Bone marrow (tissue), 2 donors: ENCODE data around the gene DAB2.
"Not testable (repeated sequence)": the region's sequence is repeated elsewhere in the genome, so short reads cannot be mapped to it uniquely, and the experiment has no call there.

Source experiments
- DNase-seq, 2 donors: peaks; one replicate each; lab custom pipeline; 2025; lab: John Stamatoyannopoulos, UW

The DAB2 gene

DNA sequence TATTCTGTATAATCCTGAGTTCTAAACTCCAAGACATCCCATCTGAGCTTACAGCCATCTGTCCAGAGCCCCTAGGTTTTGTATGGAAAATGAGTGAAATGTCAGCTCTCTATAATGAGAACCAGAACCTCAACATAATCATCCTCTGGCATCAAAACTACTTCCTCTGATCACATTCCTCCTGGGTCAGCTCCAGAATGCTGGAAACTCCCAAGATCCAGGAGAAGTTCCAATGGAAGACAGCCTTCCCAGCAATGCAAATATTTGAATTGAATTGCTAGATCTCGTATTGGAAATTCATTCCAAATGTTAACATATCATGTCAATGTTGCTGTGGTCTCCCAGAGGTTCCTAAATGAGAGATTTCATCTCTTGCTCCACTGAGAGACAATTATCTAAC is 84.3 kb downstream of the DAB2 start:
- no peak for DNase-seq

DNA sequence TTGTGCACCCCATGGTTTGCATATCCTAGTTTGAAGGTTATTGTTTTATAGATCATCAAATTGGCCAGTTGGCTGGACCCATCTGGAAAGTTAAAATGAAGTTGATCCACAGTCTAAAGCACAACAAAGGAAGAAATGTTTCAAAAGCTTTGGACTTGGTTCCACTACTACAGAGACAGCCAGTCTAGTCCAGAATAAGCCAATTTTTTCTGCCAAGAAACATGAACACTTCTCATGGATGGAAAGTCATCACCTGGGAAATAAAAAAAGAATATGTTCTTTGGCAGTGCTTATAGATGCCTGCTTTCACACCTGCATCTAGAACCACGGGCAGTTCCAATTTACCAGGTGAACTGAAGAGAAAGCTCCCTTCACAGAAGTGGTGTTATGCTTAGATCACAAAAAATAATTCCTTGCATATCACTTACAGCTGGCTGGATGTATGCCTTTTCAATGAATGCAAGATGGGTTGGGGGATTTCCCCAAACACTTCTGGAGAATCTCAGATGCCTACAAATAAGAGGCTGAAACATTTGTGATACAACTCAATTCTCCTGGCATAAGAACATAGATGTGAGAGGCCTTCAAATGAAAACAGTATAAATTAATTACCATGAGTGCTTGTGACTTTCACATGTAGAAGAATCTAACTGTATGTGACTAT is 87.4 kb downstream of the DAB2 start:
- DNase-seq: no peak

DNA sequence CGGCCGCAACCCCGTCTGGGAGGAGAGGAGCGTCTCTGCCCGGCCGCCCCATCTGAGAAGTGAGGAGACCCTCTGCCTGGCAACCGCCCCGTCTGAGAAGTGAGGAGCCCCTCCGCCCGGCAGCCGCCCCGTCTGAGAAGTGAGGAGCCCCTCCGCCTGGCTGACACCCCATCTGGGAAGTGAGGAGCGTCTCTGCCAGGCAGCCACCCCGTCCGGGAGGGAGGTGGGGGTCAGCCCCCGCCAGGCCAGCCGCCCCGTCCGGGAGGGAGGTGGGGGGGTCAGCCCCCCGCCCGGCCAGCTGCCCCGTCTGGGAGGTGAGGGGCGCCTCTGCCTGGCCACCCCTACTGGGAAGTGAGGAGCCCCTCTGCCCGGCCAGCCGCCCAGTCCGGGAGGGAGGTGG is 90.5 kb downstream of the DAB2 start:
- not testable (repeated sequence) for DNase-seq

DNA sequence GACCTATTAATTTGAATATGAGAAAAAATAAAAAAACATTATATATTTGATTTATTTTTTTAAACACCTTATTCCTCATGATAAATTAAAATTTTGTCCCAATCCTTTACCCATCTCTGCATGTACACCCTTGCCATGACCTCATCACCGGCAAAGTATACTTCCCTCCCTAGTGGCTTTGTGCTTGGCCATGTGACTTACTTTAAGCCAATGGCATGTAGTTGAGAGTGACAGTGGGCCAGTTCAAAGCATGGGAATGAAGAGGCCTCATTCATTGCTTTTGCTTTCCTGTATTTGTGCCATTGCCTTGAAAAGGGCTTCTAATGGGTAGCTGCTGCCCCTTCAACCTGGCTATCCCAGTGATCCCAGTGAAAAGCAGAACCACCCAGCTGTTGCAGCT is 91.7 kb downstream of the DAB2 start:
- DNase-seq: no peak

DNA sequence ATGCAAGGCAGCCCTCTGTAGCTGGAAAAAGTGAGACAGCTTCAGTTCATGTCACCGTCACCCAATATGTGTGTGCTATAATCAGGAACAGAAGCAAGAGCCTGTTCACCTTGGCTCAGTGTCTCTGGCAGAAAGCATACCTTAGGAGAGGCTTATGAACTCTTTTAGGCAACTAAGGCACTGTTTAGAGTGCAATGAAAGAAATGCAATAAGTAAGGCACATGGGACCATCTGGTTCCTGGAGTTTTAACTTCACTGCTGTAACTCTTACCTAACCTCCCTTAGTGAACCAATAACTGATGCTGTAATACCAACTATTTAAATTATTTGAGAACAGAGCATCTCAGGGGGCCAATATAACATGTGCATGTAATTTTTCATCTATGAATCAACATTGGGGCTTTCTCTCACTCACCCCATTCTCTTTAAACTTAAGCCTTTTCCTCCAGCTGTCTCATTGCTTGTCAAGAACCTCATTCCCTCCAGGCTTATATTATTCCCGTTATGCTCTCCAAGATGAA is 92.9 kb downstream of the DAB2 start:
- DNase-seq: no peak

DNA sequence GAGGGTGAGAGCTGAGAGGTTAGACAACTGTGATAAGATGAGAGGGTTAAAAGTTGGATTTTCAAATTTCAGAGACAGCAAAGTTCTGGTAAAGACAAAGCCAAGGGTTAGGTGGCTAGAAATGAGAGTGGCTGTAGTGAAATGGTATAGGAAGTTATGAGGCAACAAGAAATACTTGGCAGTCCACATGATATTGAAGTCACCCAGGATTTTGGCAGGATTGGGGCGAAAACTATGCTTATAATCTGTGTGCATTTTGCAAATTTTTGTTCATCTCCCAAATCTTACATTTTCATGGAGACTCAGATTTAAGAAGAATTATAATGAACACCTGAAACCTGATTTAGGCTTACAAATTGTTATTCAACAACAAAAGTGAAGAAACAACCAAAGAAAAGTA is 96.0 kb downstream of the DAB2 start:
- no peak for DNase-seq

DNA sequence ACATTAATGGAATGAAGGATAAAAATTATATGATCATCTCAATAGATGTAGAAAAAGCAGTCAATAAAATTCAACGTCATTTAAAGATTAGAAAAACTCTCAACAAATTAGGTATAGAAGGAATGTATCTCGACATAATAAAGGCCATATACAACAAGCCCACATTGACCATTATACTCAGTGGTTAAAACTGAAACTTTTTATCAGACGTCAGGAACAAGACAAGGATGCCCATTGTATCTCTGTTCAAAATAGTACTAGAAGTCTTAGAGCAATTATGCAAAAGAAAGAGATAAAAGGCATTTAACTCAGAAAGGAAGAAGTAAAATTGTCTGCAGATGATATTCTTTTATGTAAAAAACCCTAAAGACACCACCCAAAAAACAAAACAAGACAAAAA is 101.2 kb downstream of the DAB2 start:
- no peak for DNase-seq
